ENCODE measurements around the gene SLC22A1.
"Not testable (repeated sequence)": the region's sequence is repeated elsewhere in the genome, so short reads cannot be mapped to it uniquely, and the experiment has no call there.

The SLC22A1 gene

GRCh38 chr6:160140493-160140892 is 18.9 kb downstream of the SLC22A1 start:
- not testable (repeated sequence) for H3K4me3 ChIP-seq (ENCODE audit: low read depth, low read length); H3K9ac ChIP-seq (ENCODE audit: low read length); H3K36me3 ChIP-seq (ENCODE audit: control insufficient read depth, insufficient read depth, low read length); H3K27ac ChIP-seq (ENCODE audit: low read depth, low read length); H3K9me3 ChIP-seq (ENCODE audit: control insufficient read depth, insufficient read depth, low read depth, low read length)
- H3K27me3 ChIP-seq (ENCODE audit: control insufficient read depth, insufficient read depth, low read length), result peaks cover 13% of the 10 kb centered on the region; the same call in 1 of the 2 replicates
- peaks cover 14% of the 10 kb centered on the region; the same call in 1 of the 2 replicates for H3K4me1 ChIP-seq (ENCODE audit: control insufficient read depth, insufficient read depth, low read length)

DNA sequence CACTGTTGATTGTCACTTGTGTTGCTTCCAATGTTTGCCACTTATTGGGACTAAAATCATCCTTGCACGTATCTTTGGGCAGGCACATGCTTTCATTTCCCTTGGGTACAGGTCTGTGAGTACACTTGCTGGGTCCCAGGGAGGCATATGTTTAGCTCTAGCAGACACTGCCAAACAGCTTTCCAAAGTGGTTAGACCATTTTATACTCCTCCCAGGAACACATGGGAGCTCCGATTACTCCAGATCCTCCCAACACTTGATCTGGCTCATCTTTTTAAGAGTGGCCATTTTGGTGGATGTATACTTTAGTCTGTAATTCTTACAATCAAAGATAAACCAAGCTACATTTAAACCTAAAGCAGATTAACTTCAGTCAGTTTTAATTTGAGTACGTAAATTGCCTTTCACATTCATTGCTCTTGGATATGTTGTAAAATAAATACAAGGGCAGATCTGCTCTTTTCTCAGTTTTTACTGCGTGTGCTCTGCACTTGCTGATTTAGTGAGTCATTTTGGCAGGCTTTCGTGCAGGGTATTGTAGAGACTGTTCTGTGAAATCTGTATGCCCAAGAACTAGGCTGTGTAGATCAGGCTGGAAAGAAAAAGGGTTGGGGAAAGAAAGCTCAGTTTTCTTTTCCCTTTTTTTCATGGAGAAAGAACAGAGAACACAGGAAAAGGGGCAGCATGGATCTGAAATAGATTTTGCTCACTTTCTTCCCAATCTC is 19.5 kb downstream of the SLC22A1 start:
- 0 out of 2 replicates have a peak, but pooled peaks cover 3% of the 10 kb centered on the region for H3K9me3 ChIP-seq (ENCODE audit: control insufficient read depth, insufficient read depth, low read depth, low read length)
- H3K4me3 ChIP-seq (ENCODE audit: low read depth, low read length), result no peak overlapping the region
- no peak overlapping the region for H3K27ac ChIP-seq (ENCODE audit: low read depth, low read length)
- peaks cover 14% of the 10 kb centered on the region; the same call in 1 of the 2 replicates for H3K4me1 ChIP-seq (ENCODE audit: control insufficient read depth, insufficient read depth, low read length)
- H3K36me3 ChIP-seq (ENCODE audit: control insufficient read depth, insufficient read depth, low read length), result no peaks in the 10 kb centered on the region
- no peak overlapping the region for H3K9ac ChIP-seq (ENCODE audit: low read length)
- peaks cover 9% of the 10 kb centered on the region; the same call in 1 of the 2 replicates for H3K27me3 ChIP-seq (ENCODE audit: control insufficient read depth, insufficient read depth, low read length)

DNA sequence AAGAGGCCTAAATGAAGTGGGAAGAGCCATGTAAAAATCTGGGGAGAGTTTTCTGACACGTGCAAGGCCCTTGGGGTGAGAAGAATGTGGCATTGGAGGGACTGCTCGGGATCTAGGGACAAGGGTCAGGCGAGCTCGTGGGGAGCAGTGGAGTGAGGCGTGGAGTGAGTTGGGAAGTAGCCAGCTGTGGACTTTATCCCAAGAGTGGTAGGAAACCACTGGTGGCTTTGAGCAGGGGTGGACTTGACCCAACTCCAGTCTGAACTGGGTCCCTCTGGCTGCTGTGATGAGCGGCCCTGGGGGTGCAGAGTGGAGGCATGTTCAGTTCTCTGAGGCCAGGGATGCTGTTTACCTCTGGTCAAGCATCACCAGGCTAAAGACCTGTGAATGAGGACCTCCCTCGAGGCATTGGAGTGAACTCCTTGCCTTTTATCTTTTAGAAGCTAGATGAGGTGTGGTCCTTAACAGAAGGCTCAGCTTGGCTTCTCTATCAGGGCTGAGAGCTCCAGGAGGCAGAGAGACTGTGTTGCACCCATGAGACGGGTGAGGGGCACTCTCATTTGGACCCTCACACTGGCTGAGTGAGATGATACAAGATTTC is 20.6 kb downstream of the SLC22A1 start:
- Histone ChIP-seq H3K36me3 (ENCODE audit: control insufficient read depth, insufficient read depth, low read length) (no peaks in the 10 kb centered on the region), H3K9me3 (ENCODE audit: control insufficient read depth, insufficient read depth, low read depth, low read length) (0 out of 2 replicates have a peak, but pooled peaks cover 3% of the 10 kb centered on the region), H3K9ac (ENCODE audit: low read length) (no peak overlapping the region), H3K27me3 (ENCODE audit: control insufficient read depth, insufficient read depth, low read length) (no peaks in the 10 kb centered on the region; the same call in 1 of the 2 replicates), H3K4me1 (ENCODE audit: control insufficient read depth, insufficient read depth, low read length) (peaks cover 14% of the 10 kb centered on the region; the same call in 1 of the 2 replicates), H3K27ac (ENCODE audit: low read depth, low read length) (no peak overlapping the region), H3K4me3 (ENCODE audit: low read depth, low read length) (no peak overlapping the region)

DNA sequence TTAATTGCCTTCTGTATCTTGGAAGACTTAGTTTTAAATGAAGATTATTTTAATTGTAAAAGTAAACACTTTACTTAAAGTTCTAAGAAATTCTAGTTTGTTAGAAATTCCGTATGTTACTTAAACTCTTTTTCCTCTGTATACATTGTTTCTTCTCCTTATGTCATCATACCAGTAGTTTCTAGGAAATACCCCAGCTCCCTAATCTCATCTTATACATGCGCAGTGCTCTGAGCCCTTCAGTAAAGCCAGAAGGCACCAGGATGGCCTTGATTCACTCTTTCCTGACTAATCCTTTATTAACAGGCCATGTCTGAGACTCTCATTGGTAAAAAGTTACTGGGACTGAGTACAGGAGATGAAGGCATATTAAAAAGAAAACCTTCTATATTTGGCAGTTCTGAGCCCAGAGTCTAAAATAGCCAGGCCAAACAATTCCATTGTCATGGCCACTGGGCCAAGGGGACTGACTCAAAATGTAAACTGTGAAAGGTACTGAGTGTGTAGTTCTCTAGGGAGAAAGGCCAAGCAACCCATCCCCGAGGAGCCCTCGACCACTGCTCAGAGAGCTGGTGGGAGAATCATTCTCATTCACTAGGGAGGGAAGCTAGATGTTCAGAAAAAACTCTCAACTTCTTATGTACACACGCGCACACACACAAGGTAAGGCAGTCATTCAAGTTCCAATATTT is 25.0 kb downstream of the SLC22A1 start:
- no peaks in the 10 kb centered on the region for H3K4me1 ChIP-seq (ENCODE audit: control insufficient read depth, insufficient read depth, low read length)
- no peak overlapping the region for H3K27ac ChIP-seq (ENCODE audit: low read depth, low read length)
- no peak overlapping the region for H3K4me3 ChIP-seq (ENCODE audit: low read depth, low read length)
- H3K27me3 ChIP-seq (ENCODE audit: control insufficient read depth, insufficient read depth, low read length), result no peaks in the 10 kb centered on the region
- H3K9ac ChIP-seq (ENCODE audit: low read length), result no peak overlapping the region
- no peaks in the 10 kb centered on the region for H3K36me3 ChIP-seq (ENCODE audit: control insufficient read depth, insufficient read depth, low read length)
- 0 out of 2 replicates have a peak, but pooled peaks cover 3% of the 10 kb centered on the region for H3K9me3 ChIP-seq (ENCODE audit: control insufficient read depth, insufficient read depth, low read depth, low read length)

- Histone ChIP-seq H3K4me3 (ENCODE audit: low read depth, low read length) (no peak overlapping the region), H3K27me3 (ENCODE audit: control insufficient read depth, insufficient read depth, low read length) (no peaks in the 10 kb centered on the region), H3K27ac (ENCODE audit: low read depth, low read length) (no peak overlapping the region), H3K4me1 (ENCODE audit: control insufficient read depth, insufficient read depth, low read length) (no peaks in the 10 kb centered on the region), H3K36me3 (ENCODE audit: control insufficient read depth, insufficient read depth, low read length) (no peaks in the 10 kb centered on the region), H3K9me3 (ENCODE audit: control insufficient read depth, insufficient read depth, low read depth, low read length) (0 out of 2 replicates have a peak, but pooled peaks cover 3% of the 10 kb centered on the region), H3K9ac (ENCODE audit: low read length) (no peak overlapping the region)
These were observed 25.5 kb downstream of the SLC22A1 start for GRCh38 chr6:160147146-160147536.

DNA sequence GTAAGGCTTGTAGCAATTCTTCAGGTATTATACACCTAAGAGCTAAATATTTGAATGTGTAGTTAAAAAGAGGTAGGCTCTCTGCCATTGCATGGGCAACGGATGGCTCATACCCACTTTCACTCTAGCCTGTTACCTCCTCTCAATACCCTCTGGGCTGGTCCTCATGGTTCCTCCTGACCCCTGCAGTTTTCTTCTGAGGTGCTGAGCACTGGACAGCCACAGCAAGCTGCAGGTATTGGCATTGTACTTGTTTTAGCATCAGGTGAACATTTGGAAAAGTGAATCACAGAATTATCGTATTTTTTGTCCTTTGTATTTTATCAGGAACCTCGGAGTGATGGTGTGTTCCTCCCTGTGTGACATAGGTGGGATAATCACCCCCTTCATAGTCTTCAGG is 32.9 kb downstream of the SLC22A1 start:
- Histone ChIP-seq H3K4me1 (ENCODE audit: control insufficient read depth, insufficient read depth, low read length) (no peaks in the 10 kb centered on the region), H3K4me3 (ENCODE audit: low read depth, low read length) (no peak overlapping the region), H3K9me3 (ENCODE audit: control insufficient read depth, insufficient read depth, low read depth, low read length) (peaks cover 3% of the 10 kb centered on the region; the same call in 1 of the 2 replicates), H3K36me3 (ENCODE audit: control insufficient read depth, insufficient read depth, low read length) (no peaks in the 10 kb centered on the region), H3K9ac (ENCODE audit: low read length) (no peak overlapping the region), H3K27ac (ENCODE audit: low read depth, low read length) (no peak overlapping the region), H3K27me3 (ENCODE audit: control insufficient read depth, insufficient read depth, low read length) (no peaks in the 10 kb centered on the region)

GRCh38 chr6:160156842-160157241 is 35.2 kb downstream of the SLC22A1 start:
- peaks cover 3% of the 10 kb centered on the region; the same call in 1 of the 2 replicates for H3K9me3 ChIP-seq (ENCODE audit: control insufficient read depth, insufficient read depth, low read depth, low read length)
- no peak overlapping the region for H3K27ac ChIP-seq (ENCODE audit: low read depth, low read length)
- H3K4me3 ChIP-seq (ENCODE audit: low read depth, low read length), result no peak overlapping the region
- H3K27me3 ChIP-seq (ENCODE audit: control insufficient read depth, insufficient read depth, low read length), result no peaks in the 10 kb centered on the region
- H3K36me3 ChIP-seq (ENCODE audit: control insufficient read depth, insufficient read depth, low read length), result no peaks in the 10 kb centered on the region
- H3K9ac ChIP-seq (ENCODE audit: low read length), result no peak overlapping the region
- peaks cover 18% of the 10 kb centered on the region for H3K4me1 ChIP-seq (ENCODE audit: control insufficient read depth, insufficient read depth, low read length)

- Histone ChIP-seq H3K4me1 (ENCODE audit: control insufficient read depth, insufficient read depth, low read length) (peaks cover 22% of the 10 kb centered on the region), H3K4me3 (ENCODE audit: low read depth, low read length) (no peak overlapping the region), H3K27me3 (ENCODE audit: control insufficient read depth, insufficient read depth, low read length) (no peaks in the 10 kb centered on the region), H3K36me3 (ENCODE audit: control insufficient read depth, insufficient read depth, low read length) (no peaks in the 10 kb centered on the region), H3K9ac (ENCODE audit: low read length) (no peak overlapping the region), H3K27ac (ENCODE audit: low read depth, low read length) (no peak overlapping the region), H3K9me3 (ENCODE audit: control insufficient read depth, insufficient read depth, low read depth, low read length) (no peaks in the 10 kb centered on the region)
These were observed 38.8 kb downstream of the SLC22A1 start for GRCh38 chr6:160160450-160160849.

GRCh38 chr6:160160929-160161646 is 39.5 kb downstream of the SLC22A1 start:
- H3K9me3 ChIP-seq (ENCODE audit: control insufficient read depth, insufficient read depth, low read depth, low read length), result no peaks in the 10 kb centered on the region
- H3K36me3 ChIP-seq (ENCODE audit: control insufficient read depth, insufficient read depth, low read length), result no peaks in the 10 kb centered on the region
- H3K9ac ChIP-seq (ENCODE audit: low read length), result no peak overlapping the region
- no peak overlapping the region for H3K27ac ChIP-seq (ENCODE audit: low read depth, low read length)
- H3K27me3 ChIP-seq (ENCODE audit: control insufficient read depth, insufficient read depth, low read length), result no peaks in the 10 kb centered on the region
- peaks cover 22% of the 10 kb centered on the region for H3K4me1 ChIP-seq (ENCODE audit: control insufficient read depth, insufficient read depth, low read length)
- no peak overlapping the region for H3K4me3 ChIP-seq (ENCODE audit: low read depth, low read length)

GRCh38 chr6:160161647-160161986 is 40.0 kb downstream of the SLC22A1 start:
- H3K36me3 ChIP-seq (ENCODE audit: control insufficient read depth, insufficient read depth, low read length), result no peaks in the 10 kb centered on the region
- H3K4me3 ChIP-seq (ENCODE audit: low read depth, low read length), result no peak overlapping the region
- peaks cover 22% of the 10 kb centered on the region for H3K4me1 ChIP-seq (ENCODE audit: control insufficient read depth, insufficient read depth, low read length)
- H3K9ac ChIP-seq (ENCODE audit: low read length), result no peak overlapping the region
- no peaks in the 10 kb centered on the region for H3K27me3 ChIP-seq (ENCODE audit: control insufficient read depth, insufficient read depth, low read length)
- H3K27ac ChIP-seq (ENCODE audit: low read depth, low read length), result no peak overlapping the region
- no peaks in the 10 kb centered on the region for H3K9me3 ChIP-seq (ENCODE audit: control insufficient read depth, insufficient read depth, low read depth, low read length)

Data from HUES6 (cell line).